GM10266 (cell line): ENCODE results near the gene RPP38.

Experiments used
- DNase-seq: peaks from one replicate; pipeline ENCODE4 v3.0.0; 2012; ENCODE audit errors: extremely low spot score
- CTCF ChIP-seq: IDR thresholded peaks from 2 replicates; pipeline ENCODE4 v1.5.1; 2012; ENCODE audit warnings: mild to moderate bottlenecking, low read depth; ENCODE audit not compliant: control insufficient read depth, insufficient read depth; ENCODE audit errors: missing control alignments

RPP38 gene

DNA sequence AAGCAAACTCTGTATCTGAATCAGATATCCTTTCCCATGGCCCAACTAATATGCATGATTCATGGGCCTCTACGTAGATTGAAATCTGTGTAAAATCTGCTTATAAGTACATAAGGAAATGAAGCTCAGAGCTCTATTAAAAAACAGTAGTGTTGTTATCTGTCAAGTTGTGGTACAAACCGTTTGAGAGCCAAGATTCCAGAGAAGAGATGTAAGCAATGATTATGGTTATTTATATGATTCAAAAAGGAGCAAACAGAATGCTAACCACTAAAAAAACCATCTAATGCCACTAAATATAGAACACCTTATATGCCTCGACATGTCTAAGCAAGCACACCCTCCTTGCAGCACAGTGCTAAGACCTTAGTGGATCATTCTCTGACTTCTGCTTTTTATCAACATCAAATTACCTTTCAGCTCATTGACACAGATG is 26.6 kb downstream of the RPP38 start:
- peak; percentile 26 for DNase-seq
- no peak for TF ChIP-seq CTCF

DNA sequence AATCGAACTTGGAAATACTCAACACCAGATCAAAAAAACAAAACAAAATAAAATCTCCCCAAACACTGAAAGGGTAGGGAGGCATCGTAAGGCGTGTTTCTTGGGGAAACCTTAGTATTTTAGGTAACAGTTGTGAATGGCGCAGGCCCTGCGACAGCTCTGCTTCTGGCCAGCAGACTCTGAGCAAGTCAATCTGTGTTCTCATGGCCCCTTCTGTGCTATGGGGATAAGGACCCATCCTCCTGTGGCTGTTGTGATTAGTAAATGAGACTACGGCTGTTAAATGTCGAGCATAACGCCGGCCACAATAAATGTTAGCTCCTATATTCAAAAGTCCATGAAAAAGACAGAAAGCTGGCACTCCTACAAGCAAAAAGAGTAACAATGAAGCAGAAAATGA is 27.0 kb downstream of the RPP38 start:
- DNase-seq: no peak

GRCh38 chr10:15124908-15125307 is 27.8 kb downstream of the RPP38 start:
- DNase-seq: no peak
- no peak for TF ChIP-seq CTCF

More for the DNA sequence above, 27.0 kb downstream of the RPP38 start:
- no peak for TF ChIP-seq CTCF

GRCh38 chr10:15131330-15131729 is 34.2 kb downstream of the RPP38 start:
- no peak for TF ChIP-seq CTCF
- no peak for DNase-seq

- DNase-seq: no peak
- TF ChIP-seq CTCF: no peak
Observed at GRCh38 chr10:15136129-15137035, 39.2 kb downstream of the RPP38 start.

- DNase-seq: no peak
- no peak for TF ChIP-seq CTCF
Observed at GRCh38 chr10:15137036-15137359, 39.8 kb downstream of the RPP38 start.

GRCh38 chr10:15137636-15138035 is 40.5 kb downstream of the RPP38 start:
- TF ChIP-seq CTCF: no peak
- DNase-seq: no peak
